Smooth muscle cell of the brain vasculature (primary cell): ENCODE results near the gene TNFAIP1.
A peak's percentile ranks its signal among the peaks of the same experiment; 100 is the strongest.
"Not testable (repeated sequence)": the region's sequence is repeated elsewhere in the genome, so short reads cannot be mapped to it uniquely, and the experiment has no call there.

Source experiments
- DNase-seq: peaks from one replicate; pipeline ENCODE4 v3.0.0-alpha.2; 2012; ENCODE audit warnings: low read depth, low spot score

The TNFAIP1 gene, protein sequence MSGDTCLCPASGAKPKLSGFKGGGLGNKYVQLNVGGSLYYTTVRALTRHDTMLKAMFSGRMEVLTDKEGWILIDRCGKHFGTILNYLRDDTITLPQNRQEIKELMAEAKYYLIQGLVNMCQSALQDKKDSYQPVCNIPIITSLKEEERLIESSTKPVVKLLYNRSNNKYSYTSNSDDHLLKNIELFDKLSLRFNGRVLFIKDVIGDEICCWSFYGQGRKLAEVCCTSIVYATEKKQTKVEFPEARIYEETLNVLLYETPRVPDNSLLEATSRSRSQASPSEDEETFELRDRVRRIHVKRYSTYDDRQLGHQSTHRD

DNA sequence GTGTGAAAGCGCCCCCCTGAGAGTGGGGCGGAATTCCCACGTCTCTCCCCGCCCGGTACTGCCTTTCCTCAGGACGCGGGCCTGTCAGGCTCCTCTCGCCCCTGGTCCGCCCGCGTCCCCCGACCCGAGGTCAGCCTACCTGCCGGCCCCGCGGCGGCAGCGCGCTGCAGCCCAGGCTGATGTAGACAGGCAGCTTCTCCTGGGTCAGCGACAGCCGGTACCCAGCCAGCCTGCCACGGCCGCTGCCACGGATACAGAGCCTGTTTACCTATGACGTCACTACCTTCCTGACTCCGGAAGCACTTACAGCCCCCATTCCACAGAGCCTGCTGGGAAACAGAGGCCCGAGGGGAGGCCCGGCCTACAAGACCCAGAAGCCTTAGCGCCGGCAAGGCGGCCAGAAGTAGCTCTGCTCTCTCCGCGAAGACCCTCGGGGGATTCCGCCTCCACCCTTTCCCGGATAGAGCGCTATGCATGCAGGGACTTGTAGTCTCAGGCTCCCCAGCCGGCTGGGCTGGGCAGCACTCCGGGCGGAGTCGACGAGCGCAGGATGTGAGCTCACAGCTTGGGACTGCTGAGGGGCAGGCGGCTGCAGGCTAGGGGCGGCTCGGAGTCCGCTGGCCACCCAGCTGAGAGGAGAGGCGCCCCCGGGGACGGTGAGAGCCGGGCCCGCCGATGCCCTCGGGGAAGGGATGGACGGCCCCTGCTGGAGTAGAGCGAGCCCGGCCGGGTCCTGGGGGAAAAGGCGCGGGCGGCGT lies at the start of gene TNFAIP1, which contains the start of gene IFT20:
Gene TNFAIP1, plus strand, starts transcription at position 561 of the 758 bp plus-strand sequence. CDS start 3,761 bp downstream, outside the sequence.
Gene IFT20, minus strand, starts transcription at position 272 of the 758 bp plus-strand sequence. CDS start 3,487 bp downstream, outside the sequence.
- peak; percentile 100 for DNase-seq

DNA sequence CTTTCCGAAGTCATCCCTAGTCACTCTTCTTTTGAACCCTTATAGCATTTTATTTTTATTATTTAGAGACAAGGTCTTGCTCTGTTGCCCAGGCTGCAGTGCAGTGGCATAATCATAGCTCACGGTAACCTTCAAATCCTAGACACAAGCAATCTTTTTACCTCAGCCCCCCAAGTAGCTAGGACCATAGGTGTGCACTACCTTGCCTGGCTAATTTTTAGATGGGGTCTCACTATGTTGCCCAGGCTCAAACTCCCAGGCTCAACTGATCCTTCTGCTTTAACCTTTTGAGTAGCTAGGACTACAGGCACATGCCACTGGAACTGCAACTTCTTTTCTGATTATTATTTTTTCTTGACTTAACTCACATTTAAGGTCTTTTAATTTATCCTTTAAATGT lies 49.6 kb upstream of the TNFAIP1 start:
- no peak for DNase-seq

DNA sequence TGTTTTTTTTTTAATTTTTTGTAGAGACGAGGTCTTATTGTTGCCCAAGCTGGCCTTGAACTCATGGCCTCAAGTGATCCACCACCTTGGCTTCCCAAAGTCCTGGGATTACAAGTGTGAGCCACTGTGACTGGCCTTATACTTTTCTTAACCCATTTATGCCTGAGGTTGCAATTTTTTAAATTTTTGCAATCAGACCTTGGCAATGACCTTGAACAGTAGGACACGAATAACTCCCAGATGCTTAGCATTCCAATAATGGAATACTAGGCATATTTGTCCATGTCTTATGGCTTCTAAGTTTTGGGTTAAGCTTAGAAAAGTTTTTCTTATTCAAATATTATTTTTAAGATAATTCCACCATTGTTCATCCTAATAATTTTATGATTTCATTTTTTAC lies 44.9 kb upstream of the TNFAIP1 start:
- DNase-seq, result no peak

DNA sequence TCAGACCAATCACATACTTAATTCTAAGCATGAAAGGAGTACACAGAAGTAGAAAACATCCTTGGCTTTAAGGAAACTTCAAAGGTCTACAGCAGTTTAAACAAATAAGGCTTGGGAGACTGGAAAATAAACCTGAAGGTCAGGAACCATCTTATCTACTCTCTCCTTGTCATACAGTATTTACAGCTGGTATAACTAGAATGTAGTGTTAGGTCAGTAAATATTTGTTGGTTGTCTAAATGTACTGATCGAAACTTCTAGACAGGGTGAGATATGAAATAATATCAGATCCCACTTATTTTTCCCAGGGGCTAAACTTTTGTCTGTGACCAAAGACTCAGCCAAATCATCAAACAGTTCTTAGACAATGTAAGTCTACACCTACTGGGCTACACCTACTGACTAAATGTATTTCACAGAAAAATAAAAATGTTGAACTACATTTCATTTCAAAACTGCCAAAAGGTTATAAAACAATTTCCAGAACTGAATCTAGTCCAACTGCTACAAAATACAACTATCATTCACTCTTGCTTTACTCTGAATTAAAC lies 43.7 kb upstream of the TNFAIP1 start:
- no peak for DNase-seq

DNA sequence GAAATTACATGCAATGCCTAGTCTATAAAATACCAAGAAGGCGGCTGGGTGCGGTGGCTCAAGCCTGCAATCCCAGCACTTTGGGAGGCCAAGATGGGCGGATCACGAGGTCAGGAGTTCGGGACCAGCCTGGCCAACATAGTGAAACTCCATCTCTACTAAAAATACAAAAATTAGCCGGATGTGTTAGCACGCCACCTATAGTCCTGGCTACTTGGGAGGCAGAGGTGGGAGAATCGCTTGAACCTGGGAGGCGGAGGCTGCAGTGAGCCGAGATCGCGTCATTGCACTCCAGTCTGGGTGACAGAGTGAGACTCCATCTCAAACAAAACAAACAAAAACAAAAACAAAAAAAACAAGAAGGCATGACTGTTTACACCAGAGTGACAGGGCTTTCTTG lies 42.7 kb upstream of the TNFAIP1 start:
- not testable (repeated sequence) for DNase-seq

DNA sequence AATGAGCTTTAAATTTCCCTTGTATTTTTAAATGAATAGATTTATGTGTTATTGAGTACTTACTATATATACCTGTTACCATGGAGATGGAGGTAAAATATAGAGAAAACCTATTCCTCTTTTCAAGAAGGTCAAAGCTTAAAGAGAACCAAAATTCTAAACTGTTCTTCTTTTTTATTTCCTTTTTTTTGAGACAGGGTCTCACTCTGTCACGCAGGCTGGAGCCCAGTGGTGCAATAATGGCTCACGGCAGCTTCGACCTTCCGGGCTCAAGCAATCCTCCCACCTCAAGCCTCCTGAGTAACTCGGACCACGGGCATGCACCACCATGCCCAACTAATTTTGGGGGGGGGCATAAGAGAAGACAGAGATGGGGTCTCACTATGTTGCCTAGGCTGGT lies 41.6 kb upstream of the TNFAIP1 start:
- DNase-seq, result no peak

DNA sequence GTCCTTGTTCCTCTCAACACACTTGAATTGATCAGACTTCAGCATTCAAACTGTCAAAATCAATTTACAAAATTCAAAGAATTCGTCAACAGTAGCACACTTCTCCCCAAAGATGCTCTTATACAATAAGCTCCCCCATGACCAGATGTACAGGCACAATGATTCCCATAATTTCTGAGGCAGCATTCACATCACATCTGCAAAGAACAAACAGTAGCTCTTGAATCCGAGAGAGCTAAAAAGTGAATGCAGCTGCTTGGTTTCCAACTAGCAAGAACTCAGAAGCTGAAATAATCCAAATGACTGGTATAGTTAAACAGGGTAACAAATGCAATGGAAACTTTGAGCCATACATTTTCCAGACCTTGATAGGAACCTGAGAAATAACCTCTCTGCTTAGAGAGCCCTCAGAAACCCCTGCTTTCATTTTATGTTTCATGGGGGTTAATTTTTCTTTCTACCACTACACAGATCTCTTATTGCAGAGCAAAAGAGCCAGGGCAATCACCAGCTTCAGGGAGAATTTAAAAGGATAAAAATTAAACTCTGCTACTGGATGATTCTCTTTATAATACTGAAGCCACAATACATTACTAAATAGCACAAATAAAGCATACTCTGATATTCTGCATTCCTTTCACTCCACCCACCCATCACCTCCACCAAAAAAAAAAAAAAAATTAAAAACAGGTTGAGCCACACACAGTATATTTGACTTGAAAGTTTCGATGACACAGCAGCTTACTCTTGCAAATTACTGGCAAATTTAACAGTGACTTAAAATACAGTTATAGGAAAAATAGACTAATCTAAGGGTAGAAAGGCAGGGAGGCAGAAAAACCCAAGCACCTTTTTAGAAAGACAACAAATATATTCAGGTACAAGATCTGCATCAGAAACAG lies 39.6 kb upstream of the TNFAIP1 start:
- no peak for DNase-seq

DNA sequence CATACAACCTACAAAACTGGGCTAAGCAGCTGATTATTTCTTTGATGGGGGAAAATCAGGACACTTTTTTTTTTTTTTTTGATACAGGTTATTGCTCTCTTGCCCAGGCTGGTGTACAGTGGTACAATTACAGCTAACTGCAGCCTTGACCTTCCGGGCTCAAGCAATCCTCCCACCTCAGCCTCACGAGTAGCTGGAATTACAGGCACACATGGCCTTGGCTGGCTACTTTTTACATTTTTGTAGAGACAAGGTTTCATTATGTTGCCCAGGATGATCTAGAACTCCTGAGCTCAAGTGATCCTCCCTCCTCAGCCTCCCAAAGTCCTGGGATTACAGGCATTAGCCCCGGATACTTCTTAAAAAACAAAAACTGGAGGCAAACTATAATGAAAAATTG lies 37.1 kb upstream of the TNFAIP1 start:
- no peak for DNase-seq

DNA sequence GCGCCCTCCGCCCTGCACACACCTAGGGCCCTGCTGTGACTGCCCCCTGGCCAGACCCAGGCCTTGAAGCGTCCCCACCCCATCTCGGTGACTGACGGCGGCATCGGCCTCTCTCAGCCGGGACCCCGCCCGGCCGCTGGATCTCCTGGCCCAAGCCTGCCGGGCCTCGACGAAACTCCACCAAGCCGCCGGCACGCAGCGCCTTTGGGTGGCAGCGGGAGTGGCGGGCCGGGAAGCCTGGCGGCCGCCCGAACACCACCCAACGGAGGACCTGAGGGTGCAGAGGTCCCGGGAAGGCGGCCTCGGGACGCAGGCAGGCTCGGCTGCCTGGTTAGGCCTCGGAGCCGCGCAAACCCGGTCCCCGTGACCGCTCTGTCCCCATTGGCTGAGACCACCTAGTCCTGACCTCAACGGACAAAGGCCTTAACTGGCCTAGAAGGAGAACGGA lies 28.6 kb upstream of the TNFAIP1 start:
- DNase-seq, result no peak

DNA sequence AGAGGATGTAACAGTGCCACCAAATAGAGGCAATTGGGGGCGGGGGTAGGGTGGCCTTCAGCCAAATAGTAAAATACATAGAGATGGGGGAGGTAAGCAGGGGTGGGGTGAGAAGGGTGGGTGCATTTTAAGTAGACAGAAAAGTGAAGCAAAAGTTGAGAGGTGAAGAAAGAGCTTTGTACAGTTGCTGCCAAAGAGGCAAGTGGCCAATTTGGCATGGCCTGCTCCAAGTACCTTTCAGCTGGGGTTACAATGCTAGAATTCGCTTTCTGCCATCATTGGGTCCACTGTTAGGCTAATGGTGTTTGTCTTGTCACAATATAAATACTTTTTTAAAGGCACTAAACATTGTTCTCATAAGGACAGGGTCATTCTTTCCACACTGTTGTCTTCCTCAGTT lies 21.7 kb upstream of the TNFAIP1 start:
- DNase-seq, result no peak

DNA sequence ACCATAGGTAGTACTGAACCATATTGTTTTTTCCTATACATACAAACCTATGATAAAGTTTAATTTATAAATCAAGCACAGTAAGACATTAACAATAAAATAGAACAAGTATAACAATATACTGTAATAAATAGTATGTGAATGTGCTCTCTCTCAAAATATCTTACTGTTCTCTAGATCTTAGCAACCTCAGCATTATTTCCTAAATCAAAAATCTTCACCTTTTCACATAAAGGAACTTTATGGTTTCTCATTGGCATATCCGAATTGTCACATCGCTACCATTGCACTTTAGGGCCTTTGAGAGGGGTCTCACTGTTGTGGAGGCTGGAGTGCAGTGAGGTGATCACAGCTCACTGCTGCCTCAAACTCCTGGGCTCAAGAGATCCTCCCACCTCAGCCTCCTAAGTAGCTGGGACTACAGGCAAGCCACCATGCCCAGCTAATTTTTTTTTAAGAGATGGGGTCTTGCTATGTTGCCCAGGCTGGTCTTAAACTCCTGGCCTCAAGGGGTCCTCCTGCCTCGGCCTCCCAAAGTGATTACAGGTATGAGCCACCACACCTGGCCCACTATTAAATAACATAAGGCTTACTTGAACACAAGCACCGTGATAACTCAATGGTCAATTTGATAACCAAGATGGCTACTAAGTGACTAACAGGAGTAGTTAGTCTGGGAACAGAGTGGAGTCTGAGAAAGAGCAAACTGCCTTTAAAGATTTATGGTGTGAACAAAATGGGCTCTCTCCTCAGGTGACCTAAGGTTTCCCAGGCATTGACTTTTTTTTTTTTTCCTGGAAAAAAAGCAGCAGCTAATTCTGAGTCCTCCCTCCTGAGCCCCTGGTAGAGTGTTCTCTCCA lies 19.5 kb upstream of the TNFAIP1 start:
- DNase-seq, result no peak

DNA sequence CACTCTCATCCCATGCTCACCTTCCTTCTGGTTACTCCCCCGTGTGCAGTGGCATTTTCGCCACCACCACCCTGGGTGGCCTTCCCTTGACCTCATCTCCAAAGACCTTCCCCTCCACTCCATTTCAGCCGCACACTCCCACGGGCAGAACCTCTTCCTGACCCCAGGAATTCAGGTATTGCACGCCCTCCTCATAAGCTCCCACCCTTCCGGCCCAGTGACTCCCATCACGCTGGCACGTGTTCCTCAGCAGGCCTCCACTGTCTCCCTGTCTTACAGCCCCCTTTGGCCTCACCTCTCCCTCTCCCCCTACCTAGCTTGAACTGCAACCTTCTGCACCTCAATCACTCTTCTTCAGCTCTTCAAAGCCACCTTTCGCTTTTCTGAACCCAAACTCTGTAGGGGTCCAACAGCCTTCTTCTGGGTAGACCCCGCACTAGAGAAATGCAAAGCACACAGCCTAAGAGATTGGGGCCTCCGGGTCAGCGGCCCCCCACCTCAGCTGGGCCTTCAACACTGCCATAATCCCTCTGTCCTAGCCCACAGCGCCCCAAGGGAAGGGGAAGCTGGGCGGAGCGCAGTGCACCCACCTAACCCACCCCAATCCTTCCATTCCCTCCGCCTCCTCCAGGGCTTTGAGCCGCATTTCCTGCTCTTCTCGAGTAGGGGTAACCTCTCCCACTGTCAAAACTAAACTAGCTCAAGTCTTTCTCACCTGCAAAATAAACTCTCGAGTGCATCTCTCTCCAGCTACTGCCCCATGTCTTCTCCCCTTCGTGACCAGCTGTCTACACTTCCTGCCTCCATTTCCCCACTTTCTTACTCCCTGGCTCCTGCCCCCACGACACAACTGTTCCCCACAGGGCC lies 18.2 kb upstream of the TNFAIP1 start:
- no peak for DNase-seq

DNA sequence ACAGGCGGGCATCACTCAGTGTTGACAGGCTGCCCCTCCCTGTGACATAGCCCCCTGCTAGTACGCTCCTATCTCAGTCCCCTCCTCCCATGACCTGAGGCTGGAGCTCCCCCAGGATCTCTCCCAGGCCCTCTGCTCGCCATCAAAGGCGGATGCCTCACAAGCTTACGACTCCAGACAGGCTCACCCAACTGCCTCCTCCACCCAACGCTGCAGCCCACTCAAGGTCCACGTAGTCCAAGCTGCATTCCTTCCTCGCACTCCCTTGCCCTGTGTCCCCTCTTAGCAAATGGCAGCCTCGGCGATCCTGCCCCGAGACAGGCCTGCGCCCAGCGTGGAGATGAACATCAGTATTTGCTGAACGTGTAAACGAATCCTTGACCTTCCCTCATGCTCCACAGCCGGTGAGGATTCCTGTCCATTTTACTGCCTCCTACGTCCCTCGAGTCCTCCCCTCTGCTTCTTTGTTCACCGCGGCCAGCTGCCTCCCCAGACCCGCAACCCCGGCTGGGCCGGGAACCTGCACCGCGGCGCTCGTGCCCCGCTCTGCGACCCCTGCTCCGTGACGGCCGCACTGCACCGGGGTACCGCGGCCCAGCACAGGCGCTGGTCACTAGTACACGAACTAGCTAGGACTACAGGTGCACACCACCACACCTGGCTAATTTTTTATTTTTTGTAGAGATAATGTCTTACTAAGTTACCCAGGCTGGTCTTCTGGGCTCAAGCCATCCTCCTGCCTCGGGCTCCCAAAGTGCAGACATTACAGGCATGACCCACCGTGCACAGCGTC lies 17.4 kb upstream of the TNFAIP1 start:
- no peak for DNase-seq

DNA sequence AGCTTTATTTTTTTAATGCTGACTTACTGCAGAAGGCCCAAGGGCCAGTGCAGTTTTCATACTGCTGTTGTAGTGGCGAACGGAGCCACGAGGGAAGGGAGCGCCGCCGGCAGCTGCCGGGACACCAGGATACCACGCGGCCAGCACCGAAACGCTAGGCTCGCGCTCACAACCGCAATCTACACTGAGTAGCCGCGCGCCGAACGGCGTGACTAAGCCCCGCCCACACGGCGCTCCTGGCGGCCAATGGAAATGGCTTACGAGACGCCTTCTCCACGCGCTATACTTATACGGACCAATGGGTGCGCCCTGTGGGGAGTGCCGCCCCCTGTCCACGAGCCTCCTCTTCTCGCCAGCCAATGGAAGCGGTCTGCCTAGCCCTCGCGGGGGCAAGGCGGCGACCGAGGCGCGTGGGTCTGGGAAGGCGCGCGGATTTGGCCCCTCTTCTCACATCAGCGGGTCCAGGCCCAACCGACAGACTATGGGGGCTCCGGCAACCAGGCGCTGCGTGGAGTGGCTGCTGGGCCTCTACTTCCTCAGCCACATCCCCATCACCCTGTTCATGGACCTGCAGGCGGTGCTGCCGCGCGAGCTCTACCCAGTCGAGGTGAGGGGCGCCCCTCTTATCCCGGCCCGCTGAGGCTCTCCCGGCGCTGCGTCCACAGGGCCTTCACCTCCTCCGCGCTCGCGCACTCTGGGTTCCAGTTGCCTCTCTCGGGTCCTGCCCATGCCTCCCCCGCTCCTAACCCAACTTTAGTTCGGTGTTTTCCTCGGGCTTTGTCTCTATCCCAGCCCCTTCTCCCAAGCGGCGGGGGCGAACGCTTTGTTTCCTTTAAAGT lies 16.6 kb upstream of the TNFAIP1 start, which contains the start of gene TMEM97:
Gene TMEM97, plus strand, starts transcription at position 442 of the 839 bp plus-strand sequence. Its CDS starts 40 bp downstream, at position 482.
- DNase-seq, result peak; percentile 94

DNA sequence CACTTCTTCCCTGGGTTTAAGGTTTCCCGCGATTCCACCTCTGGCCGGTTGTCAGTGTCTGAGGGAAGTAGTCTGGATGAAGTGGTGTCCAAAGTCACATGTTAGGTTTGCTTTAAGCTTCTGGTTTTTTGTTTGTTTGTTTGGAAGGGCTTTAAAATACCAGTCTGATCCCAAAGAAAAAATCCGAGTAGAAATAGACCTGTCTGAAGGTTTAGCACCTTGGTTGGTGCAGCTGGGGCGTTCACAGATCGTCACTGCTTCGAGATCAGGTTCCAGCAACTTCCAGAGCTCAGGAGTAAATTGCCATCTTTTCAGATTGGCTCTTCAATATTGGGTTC lies 16.0 kb upstream of the TNFAIP1 start:
- DNase-seq, result no peak

DNA sequence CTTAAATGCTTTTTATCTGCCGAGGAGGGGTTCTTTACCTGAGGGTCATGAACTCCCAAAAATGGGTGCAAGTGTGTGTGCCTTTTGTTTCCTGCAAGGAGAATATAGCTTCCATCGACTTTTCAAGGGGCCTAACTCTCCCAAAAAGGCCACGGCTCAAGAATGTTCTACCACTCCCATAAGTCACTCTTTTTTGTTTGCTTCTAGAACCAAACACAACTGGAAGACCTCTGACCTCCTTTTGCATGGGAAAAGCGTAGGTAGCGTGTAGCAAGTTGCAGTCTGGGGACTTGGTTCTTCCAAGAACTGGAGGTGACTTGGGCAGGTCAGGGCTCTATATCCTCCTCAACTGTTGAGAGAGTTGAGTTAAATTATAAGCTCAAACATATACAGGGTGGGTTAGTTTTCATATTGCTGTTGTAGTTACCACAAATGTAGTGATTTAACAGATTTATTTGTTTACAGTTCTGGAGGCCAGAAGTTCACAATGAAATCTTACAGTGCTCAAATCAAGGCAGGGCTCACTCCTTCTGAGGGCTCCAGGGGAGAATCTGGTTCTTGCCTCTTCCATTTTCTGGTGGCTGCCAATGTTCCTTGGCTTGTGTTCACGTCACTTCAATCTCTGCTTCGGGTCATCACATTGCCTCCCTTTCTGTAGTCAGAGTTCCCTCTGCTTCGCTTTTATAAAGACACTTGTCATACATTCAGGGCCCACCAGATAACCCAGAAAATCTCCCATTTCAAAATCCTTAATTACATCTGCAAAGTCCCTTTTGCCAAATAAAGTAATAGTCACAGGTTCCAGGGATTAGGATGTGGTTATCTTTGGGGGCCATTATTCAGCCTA lies 15.1 kb upstream of the TNFAIP1 start:
- no peak for DNase-seq

DNA sequence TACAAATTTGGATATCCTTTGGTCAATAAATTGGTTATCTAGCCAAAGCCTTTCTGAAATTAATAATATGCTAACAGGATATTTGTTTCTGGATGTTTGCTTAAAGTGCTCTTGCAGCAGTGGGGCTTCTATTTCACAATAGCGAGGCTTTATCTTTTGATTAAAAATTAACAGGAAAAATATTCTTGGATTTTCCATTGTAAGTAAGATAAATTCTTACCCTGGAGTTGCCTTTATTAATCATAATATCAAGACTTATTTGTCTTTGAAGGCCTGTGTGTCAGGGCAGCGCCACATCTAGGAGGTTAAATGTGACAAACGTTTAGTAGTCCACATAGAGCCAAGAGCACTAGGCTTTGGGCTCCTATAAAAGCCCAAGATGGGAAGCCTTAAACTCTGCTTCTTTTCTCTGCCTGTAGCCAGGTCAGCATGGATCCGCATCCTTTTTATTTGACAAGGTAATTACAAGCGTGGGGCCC lies 11.3 kb upstream of the TNFAIP1 start:
- DNase-seq, result no peak
